ENCODE data around the gene NR6A1.
"Not testable (repeated sequence)": the region's sequence is repeated elsewhere in the genome, so short reads cannot be mapped to it uniquely, and the experiment has no call there.

Gene NR6A1

DNA sequence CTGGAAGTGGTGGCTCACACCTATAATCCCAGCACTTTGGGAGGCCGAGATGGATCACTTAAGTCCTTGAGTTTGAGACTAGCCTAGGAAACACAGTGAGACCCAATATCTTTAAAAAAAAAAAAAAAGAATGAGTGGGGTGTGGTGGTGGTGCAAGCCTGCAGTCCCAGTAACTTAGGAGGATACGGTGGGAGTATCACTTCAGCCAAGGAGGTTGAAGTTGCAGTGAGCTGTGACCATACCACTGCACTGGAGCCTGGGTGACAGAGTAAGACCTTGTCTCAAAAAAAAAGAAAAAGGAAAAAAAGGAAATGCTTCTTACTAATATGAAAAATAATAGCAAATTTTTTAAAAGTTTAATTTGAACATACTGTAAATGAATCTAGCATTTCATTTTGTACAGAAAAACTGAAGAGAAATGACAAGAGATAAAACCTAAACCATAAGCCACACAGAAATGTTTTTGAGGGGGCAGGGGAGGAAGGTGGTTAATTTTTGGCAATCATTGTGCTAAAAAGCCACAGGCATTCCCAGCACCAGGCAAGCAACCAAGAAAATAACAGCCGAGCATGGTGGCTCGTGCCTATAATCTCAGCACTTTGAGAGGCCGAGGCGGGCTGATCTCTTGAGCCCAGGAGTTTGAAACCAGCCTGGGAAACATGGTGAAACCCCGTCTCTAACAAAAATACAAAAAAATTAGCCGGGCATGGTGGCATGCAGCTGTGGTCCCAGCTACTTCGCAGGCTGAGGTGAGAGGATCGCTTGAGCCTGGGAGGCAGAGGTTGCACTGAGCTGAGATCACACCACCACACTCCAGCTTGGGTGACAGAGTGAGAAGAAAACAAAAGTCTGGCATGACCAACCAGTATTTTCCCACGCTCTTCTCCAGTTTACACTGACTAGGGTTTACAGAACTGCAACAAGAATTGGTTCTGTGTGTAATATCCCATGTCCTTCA, 149.5 kb downstream of the NR6A1 start:
- DNase-seq (ENCODE audit: extremely low read depth in 1 of 2, low read depth in 1 of 2), result no peak

DNA sequence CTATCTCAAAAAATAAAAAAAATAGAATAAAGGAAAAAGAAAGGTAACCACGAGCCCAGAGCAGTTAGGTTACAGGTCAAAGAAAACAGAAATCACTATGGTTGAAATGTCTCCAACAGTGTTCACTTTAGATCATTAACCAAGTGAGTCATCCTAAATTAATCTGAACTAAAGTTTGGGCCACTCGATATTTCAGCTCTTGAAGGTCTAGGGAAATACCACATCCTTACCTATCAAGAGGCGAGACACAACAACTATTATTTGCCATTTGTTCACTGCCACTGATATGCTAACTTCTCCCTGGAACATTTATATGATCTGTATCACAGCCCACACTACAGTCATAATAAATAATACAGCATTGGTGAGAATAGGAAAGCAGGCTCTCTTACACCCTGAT, 152.6 kb downstream of the NR6A1 start:
- DNase-seq (ENCODE audit: extremely low read depth in 1 of 2, low read depth in 1 of 2), result no peak

DNA sequence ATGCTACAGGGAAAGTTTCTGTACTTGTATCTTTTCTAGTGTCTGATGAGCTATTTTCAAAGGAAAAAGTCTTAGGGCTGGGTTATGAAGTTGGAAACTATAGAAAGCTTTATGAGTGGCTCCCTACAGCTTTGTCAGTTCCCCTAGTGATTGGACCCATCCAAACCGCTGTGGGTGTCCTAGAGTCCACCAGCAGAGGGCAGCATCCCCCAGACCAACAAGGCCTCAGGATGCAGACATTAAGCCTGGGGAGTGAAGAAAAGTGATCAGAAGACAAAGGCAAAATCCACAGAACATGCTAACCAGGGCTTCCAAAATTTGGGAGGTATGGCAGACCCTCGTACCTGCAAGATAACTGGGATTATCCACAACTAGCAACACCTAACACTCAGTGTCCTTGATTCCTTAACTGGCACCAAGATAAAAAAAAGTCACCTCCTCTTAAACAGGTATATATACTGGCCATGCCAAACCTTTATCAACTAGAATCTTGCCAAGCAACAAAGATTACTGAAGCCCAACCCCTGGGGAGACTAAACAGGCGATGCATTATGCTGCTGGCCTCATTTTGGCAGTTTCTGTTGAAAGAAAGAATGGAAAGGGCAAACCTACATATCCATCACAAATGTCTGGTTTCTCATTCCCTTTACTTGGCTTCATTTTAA, 153.5 kb downstream of the NR6A1 start:
- peak; percentile 21 to 55 for DNase-seq (ENCODE audit: extremely low read depth in 1 of 2, low read depth in 1 of 2)

DNA sequence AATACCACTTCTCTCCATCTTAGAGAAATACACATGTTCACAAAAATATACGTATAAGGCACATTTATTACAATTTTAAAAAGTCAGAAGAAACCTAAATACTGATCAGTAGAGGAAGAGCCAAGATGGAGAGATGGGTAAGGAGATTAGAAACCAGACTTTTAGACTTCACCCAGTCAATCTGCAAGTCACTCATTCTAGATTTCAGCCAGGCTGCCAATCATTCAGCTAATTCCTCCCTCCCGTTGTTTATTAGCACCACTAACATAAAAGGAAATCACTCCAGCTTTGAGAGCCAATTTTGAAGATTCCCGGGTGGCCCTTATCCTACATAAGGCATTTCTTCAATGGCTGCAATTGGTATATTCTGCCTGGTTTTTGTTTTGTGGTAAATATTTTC, 154.2 kb downstream of the NR6A1 start:
- no peak for DNase-seq (ENCODE audit: extremely low read depth in 1 of 2, low read depth in 1 of 2)

DNA sequence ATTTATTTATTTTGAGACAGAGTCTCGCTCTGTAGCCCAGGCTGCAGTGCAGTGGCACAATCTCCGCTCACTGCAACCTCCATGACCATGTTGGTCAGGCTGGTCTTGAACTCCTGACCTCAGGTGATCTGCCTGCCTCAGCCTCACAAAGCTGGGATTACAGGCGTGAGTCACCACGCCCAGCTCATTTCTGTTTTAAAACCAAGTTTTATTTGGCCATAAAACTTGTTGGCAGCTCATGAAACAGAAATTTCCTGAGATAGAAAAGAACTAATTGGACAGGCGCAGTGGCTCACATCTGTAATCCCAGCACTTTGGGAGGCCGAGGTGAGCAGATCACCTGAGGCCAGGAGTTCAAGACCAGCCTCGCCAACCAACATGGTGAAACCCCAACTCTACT, 155.3 kb downstream of the NR6A1 start:
- DNase-seq (ENCODE audit: extremely low read depth in 1 of 2, low read depth in 1 of 2), result not testable (repeated sequence)

DNA sequence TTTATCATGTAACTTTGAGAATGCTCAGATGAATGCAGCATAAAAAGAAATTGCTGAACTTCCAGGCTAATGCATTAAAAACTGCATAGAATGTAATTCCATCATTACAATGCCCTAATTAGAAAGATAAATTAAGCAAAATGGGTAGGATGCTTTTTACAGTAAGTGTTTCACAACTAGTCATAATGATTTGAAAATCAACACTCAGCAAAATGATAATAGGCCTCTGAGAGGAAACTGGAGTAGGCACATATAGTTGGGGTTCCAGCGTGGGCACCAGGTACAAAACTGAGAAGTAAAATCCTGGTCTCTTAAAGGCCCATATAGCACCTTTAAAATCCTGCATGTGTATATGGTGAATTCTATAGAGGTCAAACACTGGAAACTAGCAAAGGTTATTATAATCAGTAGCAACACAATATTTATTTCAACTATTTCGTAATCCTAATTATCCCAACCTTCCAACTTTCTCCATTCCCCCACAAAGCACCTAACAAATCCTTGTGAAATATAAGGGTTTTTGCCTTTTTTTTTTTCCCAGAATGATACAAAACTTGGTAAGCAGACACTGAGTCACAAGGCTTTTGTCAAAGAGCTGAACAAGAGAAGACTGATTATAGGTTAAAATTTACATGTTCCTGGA, 155.9 kb downstream of the NR6A1 start:
- no peak for DNase-seq (ENCODE audit: extremely low read depth in 1 of 2, low read depth in 1 of 2)

DNA sequence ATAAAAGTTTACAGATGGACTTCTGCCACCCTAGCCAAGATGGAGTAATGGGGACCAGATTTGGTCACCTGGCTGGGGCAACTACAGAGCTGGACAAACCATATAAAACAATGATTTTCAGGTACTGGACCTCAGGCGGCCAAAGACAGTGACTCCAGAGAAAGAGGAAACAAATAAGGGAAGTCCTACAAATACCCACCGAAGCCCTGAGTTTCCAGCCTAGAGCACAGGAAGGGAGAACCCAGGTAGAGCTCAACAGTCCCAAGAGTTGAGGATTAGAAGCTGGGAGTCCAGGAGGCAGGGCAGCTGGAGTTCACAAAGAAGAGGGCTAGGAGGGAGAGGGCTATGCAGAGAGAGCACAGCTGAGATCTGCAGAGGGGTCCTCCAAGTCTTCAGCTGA, 157.3 kb downstream of the NR6A1 start:
- DNase-seq (ENCODE audit: extremely low read depth in 1 of 2, low read depth in 1 of 2), result no peak

DNA sequence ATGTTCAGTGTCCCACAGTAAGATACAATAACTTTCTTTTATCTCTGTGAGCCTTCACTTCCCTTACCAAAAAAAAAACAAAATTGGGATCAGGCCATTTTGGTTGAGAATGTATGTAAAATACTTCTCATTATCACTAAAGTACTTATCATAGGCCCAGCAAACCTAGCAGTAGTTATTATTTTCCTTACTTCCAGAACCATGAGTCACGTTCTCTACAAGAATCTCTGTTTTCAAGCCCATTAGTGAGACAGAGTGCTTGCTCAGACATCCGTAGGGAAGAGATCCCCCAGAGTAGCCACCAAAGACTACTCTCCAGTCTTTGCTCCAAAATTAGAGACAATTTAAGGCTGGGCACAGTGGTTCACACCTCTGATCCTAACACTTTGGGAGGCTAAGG, 160.0 kb downstream of the NR6A1 start:
- DNase-seq (ENCODE audit: extremely low read depth in 1 of 2, low read depth in 1 of 2), result no peak

DNA sequence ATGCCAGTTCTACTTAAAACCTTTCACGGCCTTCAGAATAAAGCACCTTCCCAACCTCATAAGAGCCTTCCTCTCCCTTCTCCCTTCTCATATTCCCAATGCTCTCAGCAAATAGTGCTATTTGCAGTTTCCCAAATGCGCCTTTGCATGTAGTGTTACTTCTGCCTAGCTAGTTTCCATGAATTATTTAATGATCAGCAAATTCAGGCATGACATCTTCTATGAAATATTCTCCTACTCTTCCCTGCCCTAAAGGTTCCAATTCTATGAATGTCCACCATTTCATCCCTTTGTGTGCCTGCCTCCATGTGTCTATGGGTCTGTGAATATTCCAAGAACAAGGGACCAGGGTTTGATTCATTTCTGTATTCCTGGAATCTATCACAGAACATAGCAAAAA, 165.1 kb downstream of the NR6A1 start:
- no peak for DNase-seq (ENCODE audit: extremely low read depth in 1 of 2, low read depth in 1 of 2)

DNA sequence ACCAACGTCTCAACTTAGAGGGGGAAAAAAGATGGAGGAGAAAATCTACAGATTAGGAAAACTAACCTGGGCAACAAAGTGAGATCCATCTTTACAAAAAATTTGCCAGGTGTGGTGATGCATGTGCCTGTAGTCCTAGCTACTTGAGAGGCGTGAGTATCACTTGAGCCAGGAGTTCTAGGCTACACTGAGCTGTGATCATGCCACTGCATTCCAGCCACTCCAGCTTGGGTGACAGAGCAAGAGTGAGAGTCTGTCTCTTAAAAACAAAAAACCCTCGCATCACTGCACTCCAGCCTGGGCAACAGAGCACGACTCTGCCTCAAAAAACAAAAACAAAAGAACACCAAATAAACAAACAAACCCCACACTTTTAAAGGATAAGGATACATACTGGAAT, 165.9 kb downstream of the NR6A1 start:
- no peak for DNase-seq (ENCODE audit: extremely low read depth in 1 of 2, low read depth in 1 of 2)

DNA sequence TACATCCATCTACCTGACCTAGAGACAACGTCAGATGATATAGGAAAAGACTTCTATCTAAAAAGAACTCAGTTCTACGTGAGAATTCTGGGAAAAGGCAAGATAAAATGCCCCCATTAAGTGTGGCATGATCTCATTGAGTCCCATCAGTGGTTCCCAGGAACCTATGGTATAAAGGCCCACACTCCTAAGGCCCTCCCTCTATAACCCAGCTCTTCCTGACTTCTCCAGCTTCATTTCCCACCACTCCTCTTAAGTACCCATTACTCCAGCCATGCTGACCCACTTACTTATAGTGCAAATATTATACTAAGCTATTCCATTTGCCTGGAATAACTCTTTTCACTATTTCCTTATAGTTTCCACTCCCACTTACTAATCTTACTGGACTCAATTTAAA, 168.5 kb downstream of the NR6A1 start:
- DNase-seq (ENCODE audit: extremely low read depth in 1 of 2, low read depth in 1 of 2), result no peak

DNA sequence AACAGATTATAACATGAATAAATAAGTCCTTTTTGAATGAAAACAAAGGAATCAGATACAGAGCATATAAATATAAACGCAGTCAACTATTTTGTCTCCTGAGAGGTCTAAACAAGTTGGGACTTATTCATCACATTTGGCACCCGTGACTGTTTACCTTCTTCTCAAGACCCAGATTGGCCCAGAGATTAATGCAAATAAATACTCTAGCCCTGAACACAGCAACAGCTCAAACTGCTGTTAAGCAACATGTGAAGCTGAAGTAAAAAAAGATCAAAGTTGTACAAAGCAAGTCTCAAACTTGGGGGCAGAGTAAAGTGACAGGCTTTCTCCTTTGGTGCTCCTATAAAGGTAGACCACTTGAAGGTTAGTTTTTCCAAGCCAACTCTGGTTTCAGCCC, 168.9 kb downstream of the NR6A1 start:
- no peak for DNase-seq (ENCODE audit: extremely low read depth in 1 of 2, low read depth in 1 of 2)

DNA sequence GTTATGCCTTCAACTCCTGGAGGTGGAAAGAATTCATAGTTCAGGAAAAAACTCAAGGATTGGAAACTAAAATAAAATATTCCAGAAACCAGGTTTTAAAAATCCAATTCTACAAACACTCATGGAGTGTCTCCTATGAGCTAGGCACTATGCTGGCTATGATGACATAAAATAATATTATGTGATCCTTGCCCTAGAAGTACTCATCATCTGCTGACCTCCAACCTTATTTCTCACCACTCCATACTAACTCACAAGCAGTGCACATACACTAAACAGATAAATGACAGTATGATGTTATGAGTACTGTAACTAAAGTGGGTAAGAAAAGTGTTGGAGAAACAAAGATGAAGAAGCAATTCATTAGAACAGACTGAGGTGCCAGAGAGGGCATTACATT, 170.7 kb downstream of the NR6A1 start:
- DNase-seq (ENCODE audit: extremely low read depth in 1 of 2, low read depth in 1 of 2), result no peak

DNA sequence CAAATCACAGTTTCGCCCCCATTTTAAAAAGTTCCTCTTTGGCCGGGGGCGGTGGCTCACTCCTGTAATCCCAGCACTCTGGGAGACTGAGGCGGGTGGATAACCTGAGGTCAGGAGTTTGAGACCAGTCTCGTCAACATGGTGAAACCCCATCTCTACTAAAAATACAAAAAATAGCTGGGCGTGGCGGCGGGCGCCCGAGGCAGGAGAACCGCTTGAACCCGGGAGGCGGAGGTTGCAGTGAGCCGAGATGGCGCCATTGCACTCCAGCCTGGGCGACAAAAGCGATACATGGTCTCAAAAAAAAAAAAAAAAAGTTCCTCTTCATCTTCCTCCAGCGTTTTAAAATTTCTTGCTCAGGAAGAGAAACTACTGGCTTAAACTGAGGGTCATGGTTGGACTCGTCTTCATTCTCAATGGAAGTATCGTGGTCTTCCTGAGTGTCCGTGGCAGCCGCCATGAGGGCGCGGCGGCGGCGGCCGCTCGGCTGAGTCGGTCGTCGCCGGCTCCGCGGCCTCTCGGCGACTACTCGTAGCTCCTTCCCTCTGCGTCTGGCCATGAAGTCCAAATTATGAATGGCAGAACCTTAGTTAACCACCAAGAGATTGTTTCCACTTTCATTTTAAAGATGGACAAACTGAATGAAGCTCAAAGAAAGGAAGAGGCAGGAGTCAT, 171.9 kb downstream of the NR6A1 start:
- DNase-seq (ENCODE audit: extremely low read depth in 1 of 2, low read depth in 1 of 2), result no peak

DNA sequence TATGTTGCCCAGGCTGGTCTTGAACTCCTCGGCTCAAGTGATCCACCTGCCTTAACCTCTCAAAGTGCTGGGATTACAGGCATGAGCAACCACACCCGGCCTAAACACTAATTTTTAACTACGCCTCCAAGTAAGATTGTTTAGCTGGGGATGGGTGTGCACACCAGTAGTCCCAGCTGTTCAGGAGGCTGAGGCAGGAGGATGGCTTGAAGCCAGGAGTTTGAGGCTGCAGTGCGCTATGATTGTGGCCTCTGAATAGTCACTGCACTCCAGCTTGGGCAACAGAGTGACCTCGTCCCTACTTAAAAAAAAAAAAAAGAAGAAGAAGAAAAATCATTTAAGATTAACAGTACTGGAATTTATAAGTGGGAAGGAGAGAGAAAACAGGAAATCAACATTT, 173.1 kb downstream of the NR6A1 start:
- no peak for DNase-seq (ENCODE audit: extremely low read depth in 1 of 2, low read depth in 1 of 2)

DNA sequence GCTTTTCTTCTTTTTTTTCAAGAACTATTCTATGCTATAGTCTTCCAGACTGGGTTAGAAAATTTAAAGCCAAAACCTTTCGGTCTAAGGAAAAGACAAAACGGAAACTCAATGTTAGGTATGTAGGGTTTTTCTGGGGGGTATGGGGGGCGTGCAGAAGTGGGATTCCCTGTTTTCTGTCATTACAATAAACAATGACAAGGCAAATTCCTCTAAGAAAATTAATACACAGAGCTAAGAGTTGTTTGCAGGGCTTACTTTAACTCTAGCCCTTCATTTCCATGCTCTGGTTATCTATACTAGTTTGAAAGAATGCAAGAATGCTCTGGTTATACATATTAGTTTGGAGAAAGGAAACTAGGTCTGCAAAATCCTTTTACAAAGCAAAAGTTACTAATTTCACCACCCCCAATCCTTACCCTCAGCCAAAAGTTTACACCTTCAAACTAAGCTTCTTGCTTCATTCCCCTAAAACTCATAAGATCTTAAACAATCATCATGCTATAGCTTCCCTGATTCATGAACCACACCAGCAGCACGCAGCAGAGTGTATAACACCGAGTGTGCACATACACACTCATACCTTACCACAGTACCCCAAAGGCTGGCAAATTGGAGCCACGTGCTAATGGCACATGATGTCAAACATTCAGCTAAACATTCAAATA, 174.8 kb downstream of the NR6A1 start:
- DNase-seq (ENCODE audit: extremely low read depth in 1 of 2, low read depth in 1 of 2), result no peak

DNA sequence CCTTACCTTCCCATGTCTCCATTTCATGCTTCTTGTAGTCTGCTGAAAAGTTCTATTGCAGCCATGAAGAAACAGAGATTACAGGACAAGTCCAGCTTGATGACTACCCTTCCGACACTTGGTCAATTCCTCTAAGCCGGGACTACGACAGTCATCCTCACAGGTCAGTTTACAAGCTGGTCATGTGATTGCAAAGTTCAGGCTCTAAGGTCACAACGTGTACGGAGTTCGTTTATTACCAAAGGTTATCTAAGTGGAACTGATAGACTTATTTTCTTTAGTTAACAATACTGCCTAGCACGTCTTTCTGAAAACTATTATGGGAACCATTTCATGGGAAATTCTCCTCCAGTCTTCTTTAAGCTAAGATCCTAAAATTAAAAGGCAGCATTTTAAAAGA, 175.4 kb downstream of the NR6A1 start:
- no peak for DNase-seq (ENCODE audit: extremely low read depth in 1 of 2, low read depth in 1 of 2)

DNA sequence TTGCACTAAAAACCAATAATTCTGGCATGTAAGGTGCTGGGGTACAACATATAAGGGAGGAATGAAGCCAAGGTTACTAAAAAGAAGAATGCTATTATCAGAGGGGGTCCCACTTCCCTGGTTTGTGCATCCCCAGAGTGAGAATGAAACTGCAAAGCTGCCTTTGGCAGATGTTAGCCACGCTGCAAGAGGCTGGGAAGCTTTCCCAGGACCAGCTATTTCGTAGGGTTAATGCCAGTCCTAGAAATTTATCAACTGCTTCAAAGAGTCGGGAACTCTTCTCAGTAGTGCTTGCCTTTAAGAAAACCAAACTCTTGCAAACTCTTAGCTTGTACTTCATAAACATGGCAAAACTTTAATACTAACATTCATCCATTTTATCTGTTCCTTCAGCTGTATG, 176.4 kb downstream of the NR6A1 start:
- DNase-seq (ENCODE audit: extremely low read depth in 1 of 2, low read depth in 1 of 2), result no peak

DNA sequence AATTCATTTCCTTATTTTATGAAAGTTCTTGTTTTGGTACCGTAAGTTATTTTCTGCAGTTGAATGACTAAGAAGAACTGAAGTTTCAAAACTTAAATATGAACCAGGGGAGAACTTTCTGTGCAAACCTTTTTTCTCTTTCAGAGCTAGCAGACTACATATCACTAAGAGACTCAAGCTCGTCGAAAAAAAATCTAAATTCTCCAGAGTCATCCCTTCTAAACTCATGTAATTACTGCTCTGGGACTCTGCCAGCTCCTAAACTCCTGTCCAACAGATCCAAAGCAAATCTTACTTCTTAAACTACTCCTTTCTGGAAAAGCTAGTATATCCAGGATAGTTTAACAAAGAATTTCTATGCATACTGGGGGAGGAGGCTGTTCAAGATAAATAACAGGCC, 176.9 kb downstream of the NR6A1 start:
- no peak for DNase-seq (ENCODE audit: extremely low read depth in 1 of 2, low read depth in 1 of 2)

DNA sequence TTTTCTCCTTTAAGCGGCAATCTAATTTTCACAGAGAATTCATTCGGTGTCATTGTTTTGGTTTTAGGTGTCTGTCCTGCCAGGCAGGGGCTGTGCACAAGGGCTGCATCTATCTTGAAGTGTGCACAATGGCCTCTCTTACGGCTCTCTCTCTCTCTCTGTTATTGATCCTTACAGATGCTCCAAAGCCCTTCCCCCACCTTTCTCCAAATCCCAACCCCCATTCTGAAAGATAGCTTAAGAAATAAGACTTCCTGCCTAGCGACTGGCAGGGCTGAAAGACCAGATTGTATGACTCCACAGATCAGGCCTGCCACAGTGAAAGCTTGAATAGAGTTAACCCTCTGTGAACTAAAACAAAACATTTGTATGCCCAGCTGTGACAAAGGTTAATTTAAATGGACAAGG, 177.5 kb downstream of the NR6A1 start:
- no peak for DNase-seq (ENCODE audit: extremely low read depth in 1 of 2, low read depth in 1 of 2)

DNA sequence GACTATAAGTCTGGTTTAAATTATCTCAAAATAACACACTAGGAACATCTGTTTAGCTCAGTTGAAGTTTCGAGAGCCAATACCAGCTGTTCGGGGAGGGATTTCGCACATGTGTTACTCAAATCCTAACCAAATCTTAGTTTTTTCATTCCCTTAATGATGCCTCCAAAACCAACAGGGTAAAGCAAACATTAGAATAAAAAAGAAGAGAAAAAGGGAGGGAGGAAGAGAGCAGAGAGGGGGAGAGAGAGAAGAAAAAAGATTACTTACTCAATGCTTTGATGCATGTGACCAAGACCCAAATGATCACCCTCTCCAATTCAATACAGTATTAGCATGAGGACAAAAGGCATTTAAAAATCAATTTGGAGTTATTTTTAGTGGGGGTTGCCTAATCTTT, 177.9 kb downstream of the NR6A1 start:
- DNase-seq (ENCODE audit: extremely low read depth in 1 of 2, low read depth in 1 of 2), result no peak

Data from activated CD8-positive, alpha-beta memory T cell treated with anti-CD3 and anti-CD28 coated beads for 1 hour (primary cell).